ENCODE results near the gene HDAC4.

- TF ChIP-seq POLR2AphosphoS5 (IDR thresholded peaks at IDR 0.05; ENCODE audit: low read depth, low read length), result no peak
- no peak for TF ChIP-seq CTCF (IDR thresholded peaks at IDR 0.05 in 2 of 3, conservative IDR thresholded peaks at IDR 0.05 in 1 of 3; ENCODE audit: borderline replicate concordance in 1 of 3, insufficient read depth in 1 of 3, low read depth in 2 of 3, low read length in 2 of 3)
- TF ChIP-seq EZH2 (IDR thresholded peaks at IDR 0.05), result no peak
- no peak for TF ChIP-seq POLR2A (IDR thresholded peaks at IDR 0.05; ENCODE audit: borderline replicate concordance, extremely low read depth, insufficient read depth, insufficient read length)
- no peak for TF ChIP-seq ZNF274 (IDR thresholded peaks at IDR 0.05; ENCODE audit: low read depth, low read length)
- no peak for TF ChIP-seq REST (IDR thresholded peaks at IDR 0.05; ENCODE audit: low read depth)
- no peak for TF ChIP-seq JUND (IDR thresholded peaks at IDR 0.05)
- no peak for TF ChIP-seq CEBPB (IDR thresholded peaks at IDR 0.05; ENCODE audit: low read depth)
- TF ChIP-seq MAX (IDR thresholded peaks at IDR 0.05), result no peak
Measured at GRCh38 chr2:239181074-239181902, 219.5 kb downstream of the HDAC4 start.
